ENCODE results near the gene C16orf90. TPM values are rescaled to one million over a fixed set of nuclear protein-coding genes. Genes with fewer than 3 reads are reported as not detected.

Gene C16orf90
- total and polyA plus RNA-seq, 2 donors (not counting 1 experiment from before 2014, with no cell fraction given), result not detected

DNA sequence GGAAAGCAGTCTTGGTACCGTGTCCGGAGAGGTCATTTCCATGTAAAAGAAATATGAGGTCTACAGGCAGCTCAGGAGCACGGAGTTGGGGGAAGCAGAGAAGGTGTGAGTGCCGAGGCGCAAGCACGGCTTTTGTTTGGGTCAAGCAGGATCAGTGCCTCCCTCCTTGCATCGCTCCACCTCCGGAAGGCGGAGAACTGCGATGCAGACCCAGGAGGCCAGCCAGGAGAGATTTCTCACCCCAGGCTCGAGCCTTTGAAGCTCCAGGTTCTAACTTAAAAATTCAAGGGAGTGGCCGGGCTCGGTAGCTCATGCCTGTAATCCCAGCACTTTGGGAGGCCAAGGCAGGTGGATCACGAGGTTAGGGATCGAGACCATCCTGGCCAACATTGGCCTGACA lies 26.8 kb downstream of the C16orf90 start:
- no peaks in the 10 kb centered on the region for H3K27me3 Mint-ChIP-seq
- intact Hi-C loops (cut with micrococcal nuclease), result no loop called here
- H2AFZ ChIP-seq (ENCODE audit: insufficient read depth, low read depth, low read length, poor library complexity, severe bottlenecking), result no peak overlapping the region
- H3K4me3 ChIP-seq (ENCODE audit: control extremely low read depth in 1 of 5, extremely low read depth in 1 of 5, insufficient read depth in 1 of 5, low read depth in 2 of 5, low read length in 4 of 5), result no peak overlapping the region
- peaks cover 100% of the 10 kb centered on the region for H3K79me2 ChIP-seq (ENCODE audit: control insufficient read depth, insufficient read depth, low read length)
- H3K4me3 Mint-ChIP-seq, result no peak overlapping the region
- TF ChIP-seq EZH2 (IDR thresholded peaks at IDR 0.05; ENCODE audit: borderline replicate concordance, insufficient read depth, low read depth, low read length, poor library complexity, severe bottlenecking) (no peak), CTCF (IDR thresholded peaks at IDR 0.05) (no peak)
- H3K4me1 Mint-ChIP-seq, result peaks cover 42% of the 10 kb centered on the region
- H3K4me2 ChIP-seq (replicated peaks; ENCODE audit: low read depth, low read length, poor library complexity, severe bottlenecking), result no peak overlapping the region
- peaks cover 0 to 24% (median 6%) of the 10 kb centered on the region in 3 donors for H3K9me3 ChIP-seq (ENCODE audit: control extremely low read depth in 1 of 3, control insufficient read depth in 2 of 3, insufficient read depth in 1 of 3, low read length in 2 of 3)
- H3K27me3 ChIP-seq (replicated peaks in 1 of 4; ENCODE audit: control extremely low read depth in 1 of 4, control insufficient read depth in 3 of 4, insufficient read depth in 4 of 4, low read length in 3 of 4), result no peaks in the 10 kb centered on the region
- CTCF ChIA-PET, result no interaction called here
- no peak for DNase-seq
- H4K20me1 ChIP-seq (ENCODE audit: control insufficient read depth, insufficient read depth, low read length, poor library complexity, severe bottlenecking), result peaks cover 88% of the 10 kb centered on the region
- ATAC-seq (ENCODE audit: low read depth), result no peak
- H3K27ac ChIP-seq (ENCODE audit: low read length in 2 of 2), result no peak overlapping the region
- H3K27ac Mint-ChIP-seq, result no peak overlapping the region
- no peak overlapping the region for H3K9ac ChIP-seq (ENCODE audit: low read length)
- peaks cover 4 to 6% of the 10 kb centered on the region in 2 donors for H3K4me1 ChIP-seq (ENCODE audit: control insufficient read depth in 2 of 2, insufficient read depth in 2 of 2, low read length in 2 of 2)
- WGBS (ENCODE audit: insufficient coverage), result over 99% methylated on average over 15 of the region's 15 CpGs
- POLR2A ChIA-PET, result no interaction called here
- no peaks in the 10 kb centered on the region for H3K9me3 Mint-ChIP-seq (ENCODE audit: insufficient read depth)
- peaks cover 2 to 14% of the 10 kb centered on the region in 2 experiments for H3K36me3 ChIP-seq (replicated peaks in 1 of 2; ENCODE audit: control extremely low read depth in 1 of 2, control insufficient read depth in 1 of 2, extremely low read depth in 1 of 2, insufficient read depth in 2 of 2, low read length in 1 of 2)

GRCh38 chr16:3467921-3468320 lies 27.4 kb downstream of the C16orf90 start:
- DNase-seq (no peak), ATAC-seq (ENCODE audit: low read depth) (no peak)
- Histone ChIP-seq H3K27ac (ENCODE audit: low read length in 2 of 2) (no peak overlapping the region), H2AFZ (ENCODE audit: insufficient read depth, low read depth, low read length, poor library complexity, severe bottlenecking) (no peak overlapping the region), H3K36me3 (replicated peaks in 1 of 2; ENCODE audit: control extremely low read depth in 1 of 2, control insufficient read depth in 1 of 2, extremely low read depth in 1 of 2, insufficient read depth in 2 of 2, low read length in 1 of 2) (peaks cover 2 to 14% of the 10 kb centered on the region in 2 experiments), H3K4me1 (ENCODE audit: control insufficient read depth in 2 of 2, insufficient read depth in 2 of 2, low read length in 2 of 2) (peaks cover 4 to 6% of the 10 kb centered on the region in 2 donors), H3K9me3 (ENCODE audit: control extremely low read depth in 1 of 3, control insufficient read depth in 2 of 3, insufficient read depth in 1 of 3, low read length in 2 of 3) (peaks cover 0 to 18% (median under 1%) of the 10 kb centered on the region in 3 donors), H4K20me1 (ENCODE audit: control insufficient read depth, insufficient read depth, low read length, poor library complexity, severe bottlenecking) (peaks cover 89% of the 10 kb centered on the region), H3K4me2 (replicated peaks; ENCODE audit: low read depth, low read length, poor library complexity, severe bottlenecking) (no peak overlapping the region), H3K27me3 (replicated peaks in 1 of 4; ENCODE audit: control extremely low read depth in 1 of 4, control insufficient read depth in 3 of 4, insufficient read depth in 4 of 4, low read length in 3 of 4) (no peaks in the 10 kb centered on the region), H3K9ac (ENCODE audit: low read length) (no peak overlapping the region), H3K79me2 (ENCODE audit: control insufficient read depth, insufficient read depth, low read length) (peaks cover 100% of the 10 kb centered on the region), H3K4me3 (ENCODE audit: control extremely low read depth in 1 of 5, extremely low read depth in 1 of 5, insufficient read depth in 1 of 5, low read depth in 2 of 5, low read length in 4 of 5) (no peak overlapping the region)
- Mint-ChIP-seq H3K4me3 (no peak overlapping the region), H3K27me3 (no peaks in the 10 kb centered on the region), H3K9me3 (ENCODE audit: insufficient read depth) (no peaks in the 10 kb centered on the region), H3K27ac (no peak overlapping the region), H3K4me1 (peaks cover 39% of the 10 kb centered on the region)
- CTCF ChIA-PET, result no interaction called here
- POLR2A ChIA-PET, result no interaction called here
- intact Hi-C loops (cut with micrococcal nuclease), result no loop called here
- WGBS (ENCODE audit: insufficient coverage), result 93% methylated on average over 3 of the region's 4 CpGs
- TF ChIP-seq EZH2 (IDR thresholded peaks at IDR 0.05; ENCODE audit: borderline replicate concordance, insufficient read depth, low read depth, low read length, poor library complexity, severe bottlenecking) (no peak), CTCF (IDR thresholded peaks at IDR 0.05) (no peak)

Measured in B cell (primary cell).